MM.1S (cell line): ENCODE results near the gene NR2C2.

Source experiments
- DNase-seq: peaks from one replicate; pipeline ENCODE4 v3.0.0-alpha.2; 2015
- H2AFZ ChIP-seq: fragments of 300-600 bp; sonication (generic); 2 replicates; pipeline ENCODE4 v1.6.0; 2016; ENCODE audit warnings: antibody characterized with exemption, low read length
- H3F3A ChIP-seq: fragments of 300-600 bp; sonication (generic); 2 replicates; pipeline ENCODE4 v1.6.1; 2016; ENCODE audit warnings: mild to moderate bottlenecking, antibody characterized with exemption, low read length, moderate library complexity, mixed read lengths; ENCODE audit not compliant: insufficient read depth
- H3K27ac ChIP-seq: fragments of 300-600 bp; sonication (generic); 2 replicates; pipeline ENCODE4 v1.5.1; 2016; ENCODE audit warnings: mild to moderate bottlenecking, low read length
- H3K27me3 ChIP-seq: fragments of 300-600 bp; sonication (generic); replicated peaks from 2 replicates; pipeline ENCODE4 v1.6.0; 2016; ENCODE audit warnings: low read length; ENCODE audit not compliant: insufficient read depth
- H3K36me3 ChIP-seq: fragments of 300-600 bp; sonication (generic); replicated peaks from 2 replicates; pipeline ENCODE4 v1.6.1; 2016; ENCODE audit warnings: mild to moderate bottlenecking, low read length, mixed read lengths; ENCODE audit not compliant: insufficient read depth
- H3K4me1 ChIP-seq: fragments of 300-600 bp; sonication (generic); 2 replicates; pipeline ENCODE4 v1.6.1; 2016; ENCODE audit warnings: low read length, mixed read lengths
- H3K4me2 ChIP-seq: fragments of 300-600 bp; sonication (generic); 2 replicates; pipeline ENCODE4 v1.6.0; 2016; ENCODE audit warnings: low read depth, low read length
- H3K4me3 ChIP-seq: fragments of 300-600 bp; sonication (generic); 2 replicates; pipeline ENCODE4 v1.5.1; 2016; ENCODE audit warnings: low read length, mixed read lengths
- H3K79me2 ChIP-seq: fragments of 300-600 bp; sonication (generic); 2 replicates; pipeline ENCODE4 v1.6.1; 2016; ENCODE audit warnings: mixed run types, low read length, mixed read lengths
- H3K9ac ChIP-seq: fragments of 300-600 bp; sonication (generic); 2 replicates; pipeline ENCODE4 v1.6.1; 2016; ENCODE audit warnings: low read length, mixed read lengths
- H3K9me2 ChIP-seq: fragments of 300-600 bp; sonication (generic); replicated peaks from 2 replicates; pipeline ENCODE4 v1.6.1; 2016; ENCODE audit warnings: mild to moderate bottlenecking, low read length, mixed read lengths; ENCODE audit not compliant: insufficient read depth
- H3K9me3 ChIP-seq: fragments of 300-600 bp; sonication (generic); replicated peaks from 2 replicates; pipeline ENCODE4 v1.6.1; 2016; ENCODE audit warnings: mild to moderate bottlenecking, low read length, mixed read lengths; ENCODE audit not compliant: insufficient read depth
- H4K20me1 ChIP-seq: fragments of 300-600 bp; sonication (generic); 2 replicates; pipeline ENCODE4 v1.6.1; 2016; ENCODE audit warnings: mild to moderate bottlenecking, low read length, moderate library complexity, mixed read lengths; ENCODE audit not compliant: insufficient read depth
- EZH2 ChIP-seq: fragments of 300-600 bp; sonication (generic); optimal IDR thresholded peaks from 2 replicates; pipeline ENCODE3; 2017; ENCODE audit warnings: low read depth, mild to moderate bottlenecking, antibody characterized with exemption, low read length, mixed read lengths
- EZH2phosphoT487 ChIP-seq: fragments of 300-600 bp; sonication (generic); IDR thresholded peaks from 2 replicates; pipeline ENCODE4 v1.6.1; 2018; ENCODE audit warnings: antibody characterized with exemption, low read length
- TF ChIP-seq, protein P1 (sequence below): fragments of 300-600 bp; sonication (generic); IDR thresholded peaks from 2 replicates; pipeline ENCODE4 v1.5.1; 2016; ENCODE audit warnings: antibody characterized with exemption, low read length, mixed read lengths

The NR2C2 gene

GRCh38 chr3:14947100-14947885 lies at the start of gene NR2C2:
NR2C2 (plus strand) TSS chr3:14947583; CDS start chr3:15003915, 56,332 bp downstream.
- peaks cover 73% of the 10 kb centered on the region for H3K79me2 ChIP-seq

GRCh38 chr3:14898929-14899328 lies 48.5 kb upstream of the NR2C2 start:
- Histone ChIP-seq H3K9ac (no peak overlapping the region), H2AFZ (no peak overlapping the region), H3F3A (no peaks in the 10 kb centered on the region), H3K79me2 (no peaks in the 10 kb centered on the region), H3K36me3 (no peaks in the 10 kb centered on the region), H3K27ac (no peak overlapping the region), H3K4me2 (no peak overlapping the region), H3K4me1 (no peaks in the 10 kb centered on the region), H3K9me3 (no peaks in the 10 kb centered on the region), H4K20me1 (no peaks in the 10 kb centered on the region), H3K27me3 (no peaks in the 10 kb centered on the region; the same call in 1 of the 2 replicates), H3K9me2 (no peaks in the 10 kb centered on the region), H3K4me3 (no peak overlapping the region)
- no peak for TF ChIP-seq EZH2phosphoT487
- TF ChIP-seq, protein P1, sequence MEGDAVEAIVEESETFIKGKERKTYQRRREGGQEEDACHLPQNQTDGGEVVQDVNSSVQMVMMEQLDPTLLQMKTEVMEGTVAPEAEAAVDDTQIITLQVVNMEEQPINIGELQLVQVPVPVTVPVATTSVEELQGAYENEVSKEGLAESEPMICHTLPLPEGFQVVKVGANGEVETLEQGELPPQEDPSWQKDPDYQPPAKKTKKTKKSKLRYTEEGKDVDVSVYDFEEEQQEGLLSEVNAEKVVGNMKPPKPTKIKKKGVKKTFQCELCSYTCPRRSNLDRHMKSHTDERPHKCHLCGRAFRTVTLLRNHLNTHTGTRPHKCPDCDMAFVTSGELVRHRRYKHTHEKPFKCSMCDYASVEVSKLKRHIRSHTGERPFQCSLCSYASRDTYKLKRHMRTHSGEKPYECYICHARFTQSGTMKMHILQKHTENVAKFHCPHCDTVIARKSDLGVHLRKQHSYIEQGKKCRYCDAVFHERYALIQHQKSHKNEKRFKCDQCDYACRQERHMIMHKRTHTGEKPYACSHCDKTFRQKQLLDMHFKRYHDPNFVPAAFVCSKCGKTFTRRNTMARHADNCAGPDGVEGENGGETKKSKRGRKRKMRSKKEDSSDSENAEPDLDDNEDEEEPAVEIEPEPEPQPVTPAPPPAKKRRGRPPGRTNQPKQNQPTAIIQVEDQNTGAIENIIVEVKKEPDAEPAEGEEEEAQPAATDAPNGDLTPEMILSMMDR: no peak
- TF ChIP-seq EZH2: no peak
- no peak for DNase-seq

More at GRCh38 chr3:14947100-14947885, at the start of gene NR2C2:
- DNase-seq: peak; percentile 88
- Histone ChIP-seq H3K4me3 (peak within 1 kb of the TSS; percentile 92), H3K4me2 (peak within 1 kb of the TSS; percentile 94), H2AFZ (peak within 1 kb of the TSS; percentile 78), H3K9me2 (no peaks in the 10 kb centered on the region), H3K27me3 (no peaks in the 10 kb centered on the region), H3K27ac (peak within 1 kb of the TSS; percentile 96), H3K9me3 (no peaks in the 10 kb centered on the region), H3K36me3 (no peaks in the 10 kb centered on the region; the same call in 1 of the 2 replicates), H3K4me1 (peaks cover 13% of the 10 kb centered on the region), H4K20me1 (no peaks in the 10 kb centered on the region), H3K9ac (peak within 1 kb of the TSS; percentile 93), H3F3A (peaks cover 13% of the 10 kb centered on the region)
- TF ChIP-seq, protein P1: no peak
- TF ChIP-seq EZH2phosphoT487: no peak
- TF ChIP-seq EZH2: no peak

DNA sequence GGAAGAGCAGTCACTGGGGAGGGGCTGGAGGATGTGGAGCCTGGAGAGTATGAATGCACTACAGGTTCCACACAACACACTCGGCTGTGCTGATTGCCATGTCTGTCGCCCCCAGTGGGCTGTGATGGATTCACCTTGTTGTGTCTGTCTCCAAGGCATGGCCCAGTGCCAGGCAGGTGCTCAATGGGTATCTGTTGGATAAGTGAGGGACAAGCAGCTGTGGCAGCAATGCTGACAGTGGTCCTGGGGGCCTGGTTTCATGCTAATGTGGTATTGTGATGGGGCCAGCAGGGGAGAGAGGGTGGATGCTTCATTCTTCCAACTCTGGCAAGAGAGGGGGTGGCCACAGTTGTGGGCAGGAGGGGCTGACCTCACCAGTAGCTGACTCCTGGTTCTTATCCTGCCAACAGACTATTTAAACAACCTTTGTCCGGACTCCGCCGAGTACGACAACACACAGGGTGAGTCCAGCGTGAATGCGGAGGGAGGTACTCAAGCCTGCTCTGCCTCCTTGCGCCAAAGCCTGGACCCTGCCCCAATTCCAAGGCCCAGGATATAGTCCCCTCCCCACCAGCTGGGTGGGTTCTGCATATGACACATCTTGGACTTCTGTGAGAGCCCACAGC lies 47.3 kb upstream of the NR2C2 start:
- H3K27me3 ChIP-seq: no peaks in the 10 kb centered on the region; the same call in 1 of the 2 replicates
- no peak overlapping the region for H3K9ac ChIP-seq
- H3K36me3 ChIP-seq: no peaks in the 10 kb centered on the region
- H4K20me1 ChIP-seq: no peaks in the 10 kb centered on the region
- no peak for DNase-seq
- H3K27ac ChIP-seq: no peak overlapping the region
- no peak for TF ChIP-seq EZH2phosphoT487
- TF ChIP-seq EZH2: no peak
- TF ChIP-seq, protein P1: no peak
- H3K4me1 ChIP-seq: no peaks in the 10 kb centered on the region
- no peaks in the 10 kb centered on the region for H3K79me2 ChIP-seq
- no peaks in the 10 kb centered on the region for H3K9me3 ChIP-seq
- no peaks in the 10 kb centered on the region for H3F3A ChIP-seq
- H3K4me2 ChIP-seq: no peak overlapping the region
- H3K4me3 ChIP-seq: no peak overlapping the region
- no peak overlapping the region for H2AFZ ChIP-seq
- H3K9me2 ChIP-seq: no peaks in the 10 kb centered on the region
